IMR-90 (cell line): ENCODE data around the gene TMC7. TPM values are rescaled to one million over a fixed set of nuclear protein-coding genes. Genes with fewer than 3 reads are reported as not detected.

ENCODE experiments used
- ATAC-seq: fragments of 200-7000 bp; cut with Tn5 transposase; 2 replicates; pipeline ENCODE4 v1.9.1; 2020; ENCODE audit warnings: low read depth, mild to moderate bottlenecking, moderate library complexity
- BruUV-seq: library from RNA; stranded (reverse); fragments of 400-500 nt; replicated peaks from 2 replicates; lab custom pipeline; 2021; lab: Mats Ljungman, UMichigan
- CTCF ChIA-PET: fragments of 300-600 bp; formaldehyde crosslinking; extraction: SDS; loops from one replicate; lab custom pipeline; 2021; ENCODE audit warnings: antibody characterized with exemption; lab: Yijun Ruan, JAX
- POLR2A ChIA-PET: fragments of 300-600 bp; sonication (Branson Sonifier 250); formaldehyde crosslinking; loops from one replicate; lab custom pipeline; 2022; ENCODE audit warnings: antibody characterized with exemption; ENCODE audit not compliant: unreplicated experiment; lab: Charles Lee
- DNase-seq: peaks from one replicate; pipeline ENCODE4 v3.0.0; 2013
- H2AFZ ChIP-seq: replicated peaks from 2 replicates; pipeline ENCODE3; 2013; ENCODE audit warnings: low read length, mild to moderate bottlenecking; ENCODE audit not compliant: poor library complexity
- H2AK5ac ChIP-seq: 2 replicates; pipeline ENCODE4 v1.6.1; 2013; ENCODE audit warnings: low read depth, low read length, inconsistent platforms
- H2AK9ac ChIP-seq: replicated peaks from 2 replicates; pipeline ENCODE3; 2013; ENCODE audit warnings: mild to moderate bottlenecking, low read depth, low read length, moderate library complexity; ENCODE audit not compliant: poor library complexity
- H2BK120ac ChIP-seq: 2 replicates; pipeline ENCODE4 v1.6.1; 2013; ENCODE audit warnings: low read depth, low read length, inconsistent platforms
- H2BK15ac ChIP-seq: 3 replicates; pipeline ENCODE4 v1.6.1; 2013; ENCODE audit warnings: low read depth, low read length, inconsistent platforms
- H2BK20ac ChIP-seq: 2 replicates; pipeline ENCODE4 v1.6.1; 2013; ENCODE audit warnings: low read depth, mild to moderate bottlenecking, inconsistent platforms, low read length, moderate library complexity
- H2BK5ac ChIP-seq: 2 replicates; pipeline ENCODE4 v1.6.1; 2013; ENCODE audit warnings: mild to moderate bottlenecking, low read depth, low read length, inconsistent platforms; ENCODE audit not compliant: poor library complexity, severe bottlenecking
- H3K14ac ChIP-seq: replicated peaks from 2 replicates; pipeline ENCODE4 v1.6.1; 2013; ENCODE audit warnings: low read depth, low read length, inconsistent platforms
- H3K18ac ChIP-seq: 2 replicates; pipeline ENCODE4 v1.6.1; 2013; ENCODE audit warnings: low read depth, low read length, control low read depth
- H3K23ac ChIP-seq: 2 replicates; pipeline ENCODE4 v1.6.1; 2013; ENCODE audit warnings: low read depth, low read length, inconsistent platforms
- H3K27ac ChIP-seq: 2 replicates; pipeline ENCODE4 v1.5.1; 2013; ENCODE audit warnings: mild to moderate bottlenecking, control low read depth, low read length; ENCODE audit not compliant: insufficient read depth
- H3K27me3 ChIP-seq: 2 replicates; pipeline ENCODE4 v1.6.1; 2013; ENCODE audit warnings: low read length; ENCODE audit not compliant: control insufficient read depth, insufficient read depth
- H3K36me3 ChIP-seq: 2 replicates; pipeline ENCODE4 v1.6.1; 2013; ENCODE audit warnings: low read length, mixed read lengths; ENCODE audit not compliant: control insufficient read depth, insufficient read depth
- H3K4ac ChIP-seq: 2 replicates; pipeline ENCODE4 v1.6.1; 2013; ENCODE audit warnings: low read depth, low read length, inconsistent platforms
- H3K4me1 ChIP-seq: 2 replicates; pipeline ENCODE4 v1.6.1; 2013; ENCODE audit warnings: low read length, mixed read lengths; ENCODE audit not compliant: control insufficient read depth, insufficient read depth
- H3K4me2 ChIP-seq: 2 replicates; pipeline ENCODE4 v1.6.1; 2013; ENCODE audit warnings: low read depth, mild to moderate bottlenecking, control low read depth, low read length, moderate library complexity
- H3K4me3 ChIP-seq: 2 replicates; pipeline ENCODE4 v1.5.1; 2013; ENCODE audit warnings: low read depth, mild to moderate bottlenecking, control low read depth, low read length, moderate library complexity; ENCODE audit not compliant: insufficient read depth
- H3K56ac ChIP-seq: 2 replicates; pipeline ENCODE4 v1.6.1; 2013; ENCODE audit warnings: low read length, inconsistent platforms; ENCODE audit not compliant: insufficient read depth; ENCODE audit errors: extremely low read depth
- H3K79me1 ChIP-seq, 2 experiments: 2 replicates each; pipeline ENCODE4 v1.6.1; 2013; ENCODE audit warnings: low read length in 2 of 2, inconsistent platforms in 1 of 2, low read depth in 1 of 2
- H3K9ac ChIP-seq: 2 replicates; pipeline ENCODE4 v1.6.1; 2013; ENCODE audit warnings: low read depth, low read length, control low read depth
- H3K9me1 ChIP-seq: 2 replicates; pipeline ENCODE4 v1.6.1; 2013; ENCODE audit warnings: low read length, inconsistent platforms; ENCODE audit not compliant: insufficient read depth
- H3K9me3 ChIP-seq: 2 replicates; pipeline ENCODE4 v1.6.1; 2013; ENCODE audit warnings: low read length; ENCODE audit not compliant: control insufficient read depth, insufficient read depth
- H4K20me1 ChIP-seq: 2 replicates; pipeline ENCODE4 v1.6.1; 2013; ENCODE audit warnings: low read length, inconsistent platforms; ENCODE audit not compliant: insufficient read depth
- H4K5ac ChIP-seq: 2 replicates; pipeline ENCODE4 v1.6.1; 2013; ENCODE audit warnings: mild to moderate bottlenecking, low read depth, low read length, control low read depth
- H4K8ac ChIP-seq, 2 experiments: 2 replicates each; pipeline ENCODE4 v1.6.1; 2013; ENCODE audit warnings: low read depth in 2 of 2, low read length in 2 of 2, control low read depth in 1 of 2, inconsistent platforms in 1 of 2
- H4K91ac ChIP-seq: 2 replicates; pipeline ENCODE4 v1.6.1; 2013; ENCODE audit warnings: low read depth, low read length, inconsistent platforms; ENCODE audit not compliant: insufficient read depth
- CEBPB ChIP-seq: IDR thresholded peaks from 2 replicates; pipeline ENCODE4 v1.6.1; 2012; ENCODE audit warnings: low read depth, low read length, improper control_type of control experiment
- FOS ChIP-seq: fragments of 150-350 bp; IDR thresholded peaks from 2 replicates; pipeline ENCODE4 v1.6.1; 2016; ENCODE audit warnings: low read depth, low read length
- MXI1 ChIP-seq: IDR thresholded peaks from 2 replicates; pipeline ENCODE4 v1.6.1; 2012; ENCODE audit warnings: low read depth, mild to moderate bottlenecking, low read length, moderate library complexity, borderline replicate concordance
- WGBS, 2 experiments: methylation state at CpG; one replicate each; pipeline versions ENCODE4 v1.1.5 to v1.1.7; 2013; ENCODE audit warnings: missing lambda C conversion rate in 2 of 2; ENCODE audit not compliant: insufficient read length in 1 of 2; ENCODE audit errors: extremely low coverage in 2 of 2; 5-methylcytosine and 5-hydroxymethylcytosine counted together
- dilution Hi-C: fragments of 300-500 bp; cut with HindIII; formaldehyde crosslinking; loops from one replicate; pipeline ENCODE4 v1.14.3; 2018; ENCODE audit warnings: low sequenced_read_pairs; ENCODE audit not compliant: unreplicated experiment
- in situ Hi-C: fragments of 300-500 bp; cut with MboI; formaldehyde crosslinking; loops from 3 replicates; pipeline ENCODE4 v1.14.3; 2019; ENCODE audit warnings: low sequenced_read_pairs, inconsistent platforms, mixed read lengths
- intact Hi-C: fragments of 100-400 bp; cut with micrococcal nuclease; formaldehyde crosslinking; loops from 2 replicates; pipeline ENCODE4 v1.10.0; 2022
- microRNA-seq, 2 experiments: library from miRNA; stranded (forward) in 1 of 2; unstranded in 1 of 2; fragments of 10-50 nt in 1 of 2; fragments of <30 nt in 1 of 2; gene quantifications in 1 of 2; microRNA quantifications in 1 of 2; one replicate each; pipeline versions ENCODE3 to v1.1.0; 2013 to 2020; ENCODE audit not compliant: insufficient read depth in 1 of 2, insufficient read length in 1 of 2, unreplicated experiment in 1 of 2
- polyA plus RNA-seq, 3 experiments: library from polyadenylated mRNA; depleted of rRNA; stranded (reverse); fragments of >200 nt; gene quantifications; 2 replicates each; pipeline ENCODE4 v1.2.3, GENCODE V29; 2012; ENCODE audit warnings: low replicate concordance in 1 of 3
- small RNA-seq, 5 experiments: library from RNA; depleted of rRNA; stranded (forward); fragments of <200 nt; gene quantifications; one replicate each; pipeline ENCODE3, GENCODE V24; 2012
- total RNA-seq: library from RNA; depleted of rRNA; stranded (reverse); fragments of >200 nt; gene quantifications from 2 replicates; pipeline ENCODE4 v1.2.3, GENCODE V29; 2012; rRNA removed

The TMC7 gene
- total and polyA plus RNA-seq, 2 of the 4 experiments (the other 2 are of a cell fraction): 0.27 to 0.36 TPM

DNA sequence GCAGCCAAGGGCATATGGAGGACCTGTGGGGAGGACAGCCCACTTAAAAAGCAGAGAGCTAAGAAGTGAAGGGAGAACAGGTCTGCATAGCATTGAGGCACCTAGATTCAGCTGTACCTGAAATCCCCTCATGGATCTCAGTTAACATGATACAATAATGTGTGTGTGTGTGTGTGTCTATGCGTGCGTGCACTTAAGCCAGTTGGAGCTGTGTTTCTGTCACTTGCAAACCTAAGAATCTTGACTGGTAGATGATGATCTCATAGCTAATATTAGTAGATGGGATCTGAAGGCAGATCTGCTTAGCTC lies 128.3 kb downstream of the TMC7 start:
- no peak for DNase-seq
- Histone ChIP-seq H3K9me1 (peaks cover 7% of the 10 kb centered on the region), H3K27ac (no peak overlapping the region), H3K36me3 (peaks cover 15% of the 10 kb centered on the region), H3K56ac (no peak overlapping the region), H3K79me1 (peaks cover 0 to 33% of the 10 kb centered on the region in 2 experiments; a peak in 2 of 4 replicates), H2BK20ac (no peak overlapping the region), H2AK9ac (no peak overlapping the region), H3K4me3 (no peak overlapping the region), H2BK15ac (no peak overlapping the region; the same call in 2 of the 3 replicates), H4K20me1 (peaks cover 23% of the 10 kb centered on the region), H3K27me3 (no peaks in the 10 kb centered on the region), H3K18ac (no peak overlapping the region), H3K4ac (no peak overlapping the region), H2BK5ac (no peak overlapping the region), H4K5ac (no peak overlapping the region), H2AK5ac (no peak overlapping the region), H4K8ac (no peak overlapping the region), H3K4me1 (peaks cover 23% of the 10 kb centered on the region), H3K9me3 (no peaks in the 10 kb centered on the region), H2BK120ac (no peak overlapping the region; the same call in 1 of the 2 replicates), H3K14ac (no peak overlapping the region), H4K91ac (no peak overlapping the region), H3K23ac (peak overlapping the region; percentile 29; the same call in 1 of the 2 replicates), H3K9ac (no peak overlapping the region), H3K4me2 (no peak overlapping the region), H2AFZ (no peak overlapping the region)
- in situ Hi-C loops: loop anchor here (25.0 kb wide), 2 partner anchors 600 to 775 kb away; partner anchors contain the start of genes GPRC5B, IQCK and KNOP1
- intact Hi-C loops: loop anchor here (5.0 kb wide), 1 partner anchor 410 kb away; the partner anchor contains the start of genes CCP110 and GDE1
- POLR2A ChIA-PET: interaction anchor here (0.6 kb wide), 1 partner anchor 104 kb away, joined by 5 read pairs; no protein-coding TSS in a partner anchor
- WGBS, 2 experiments: 92% methylated on average over 2 of the region's 2 CpGs; no CpG with 5 or more reads in 1 of the 2 experiments
- TF ChIP-seq FOS (no peak), MXI1 (no peak), CEBPB (no peak)
- BruUV-seq: no TSS peak
- no peak for ATAC-seq
- dilution Hi-C loops: no loop called here
- CTCF ChIA-PET: interaction anchor here (0.6 kb wide), 1 partner anchor 98 kb away, joined by 3 read pairs; no protein-coding TSS in a partner anchor

Small RNA genes lying within 50 kb of the gene (microRNA-seq; reads per million reads assigned to microRNA genes)
- not detected for gene RNU6-1340P (ENCODE audit: insufficient read depth, insufficient read length)

Small RNA genes lying within 50 kb of the gene (small RNA-seq; reads per million reads assigned to genes)
- gene RNU6-1340P: 0.04 to 6.6 (median 0.08) reads per million in 5 experiments

Other genes with a start within 250 kb of the TMC7 start
- gene RPS15A, start 193.6 kb upstream of the TMC7 start, total RNA-seq: 2,973 and 4,619 TPM in 2 replicates
- gene RPS15A, start 193.6 kb upstream of the TMC7 start, polyA plus RNA-seq (2012; rRNA removed): 4,450 and 4,588 TPM in 2 replicates
- gene ARL6IP1, start 182.4 kb upstream of the TMC7 start, total RNA-seq: 190 and 614 TPM in 2 replicates
- 69.6 and 78.1 TPM in 2 replicates for gene ARL6IP1, start 182.4 kb upstream of the TMC7 start, polyA plus RNA-seq (2012; rRNA removed)
- gene SMG1, start 57.5 kb upstream of the TMC7 start, total RNA-seq: 53.8 and 55.8 TPM in 2 replicates
- gene SMG1, start 57.5 kb upstream of the TMC7 start, polyA plus RNA-seq (2012; rRNA removed): 11.1 and 13.4 TPM in 2 replicates
- gene COQ7, start 83.7 kb downstream of the TMC7 start, total RNA-seq: 10.9 and 15.0 TPM in 2 replicates
- 9.4 and 13.6 TPM in 2 replicates for gene COQ7, start 83.7 kb downstream of the TMC7 start, polyA plus RNA-seq (2012; rRNA removed)
- gene ITPRIPL2, start 130.0 kb downstream of the TMC7 start, total RNA-seq: 11.1 and 15.0 TPM in 2 replicates
- gene ITPRIPL2, start 130.0 kb downstream of the TMC7 start, polyA plus RNA-seq (2012; rRNA removed): 9.2 and 10.1 TPM in 2 replicates
- gene SYT17, start 184.3 kb downstream of the TMC7 start, total RNA-seq: not detected in 2 replicates
- gene SYT17, start 184.3 kb downstream of the TMC7 start, polyA plus RNA-seq (2012; rRNA removed): not detected in 2 replicates